Glomerular visceral epithelial cell (primary cell): ENCODE data around the gene CCT5.
"Not testable (repeated sequence)": the region's sequence is repeated elsewhere in the genome, so short reads cannot be mapped to it uniquely, and the experiment has no call there.

Experiments
- DNase-seq: peaks from one replicate; pipeline ENCODE4 v3.0.0-alpha.2; 2016; ENCODE audit errors: extremely low spot score

CCT5 gene

DNA sequence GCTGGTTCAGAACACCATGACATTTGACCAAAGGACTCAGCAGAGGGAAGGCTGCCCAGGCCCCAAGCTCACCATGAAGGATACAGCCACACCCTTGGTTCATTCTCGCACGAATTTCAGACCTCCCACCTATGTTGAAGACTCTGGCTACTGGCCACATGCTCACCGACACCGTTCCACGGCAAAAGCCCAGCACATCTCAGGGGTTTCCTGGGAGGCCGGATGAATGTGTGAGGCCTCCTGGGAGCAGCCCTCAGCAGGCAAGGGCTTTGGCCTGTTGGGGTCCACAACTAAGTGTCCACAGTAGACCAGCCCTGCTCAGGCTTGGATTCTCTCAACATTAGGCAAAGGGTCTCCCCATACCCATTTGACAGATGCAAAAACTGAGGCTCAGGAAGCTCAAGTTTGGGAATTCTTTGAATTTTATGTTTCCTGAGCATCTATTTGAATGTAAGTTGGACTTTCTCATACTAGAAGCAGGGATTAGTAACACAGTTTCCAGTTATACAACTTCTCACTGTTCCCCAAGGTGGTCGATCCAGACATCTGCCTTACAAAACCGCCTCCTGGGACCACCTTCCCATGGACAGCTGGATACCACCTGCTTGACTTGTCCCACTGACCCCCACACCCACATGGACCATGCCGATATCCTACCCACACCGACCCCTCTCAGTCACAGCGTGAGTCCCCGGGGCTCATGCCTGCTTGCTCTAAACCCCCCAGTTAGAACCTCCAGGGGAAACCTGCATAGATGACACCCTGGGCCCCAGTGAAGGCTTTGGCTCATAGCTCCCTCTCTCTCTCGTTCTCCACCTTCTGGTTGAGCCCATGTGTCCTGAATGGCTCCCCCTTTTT lies 27.9 kb downstream of the CCT5 start:
- no peak for DNase-seq

DNA sequence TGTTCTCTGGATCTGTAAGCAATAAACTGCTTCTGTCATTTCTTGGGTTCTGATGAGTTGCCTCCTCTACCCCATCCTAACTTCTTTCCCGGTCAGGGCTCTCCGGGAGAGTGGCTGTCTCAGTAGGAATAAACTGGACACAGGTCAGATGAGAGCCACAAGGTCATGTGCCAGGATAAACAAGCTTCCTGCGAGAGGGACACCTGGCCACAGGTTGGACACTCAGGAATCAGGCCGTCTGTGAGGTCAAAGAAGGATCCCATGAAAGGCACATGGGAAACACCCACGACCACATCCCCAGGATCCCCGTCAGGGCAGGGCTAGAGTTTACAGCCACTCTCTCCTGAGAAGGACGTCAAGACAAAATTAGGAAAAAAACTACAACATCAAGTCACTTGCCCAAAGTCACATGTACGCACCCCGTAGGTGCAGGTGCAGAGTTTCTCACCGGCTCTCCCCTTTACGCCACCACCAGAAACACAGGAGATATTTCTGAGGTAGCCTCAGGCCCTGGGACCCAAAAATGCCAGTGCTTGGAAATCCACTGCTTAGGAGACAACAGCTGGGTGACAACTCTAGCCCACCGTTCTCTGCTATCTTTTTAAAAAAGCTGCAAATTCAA lies 28.7 kb downstream of the CCT5 start:
- no peak for DNase-seq

DNA sequence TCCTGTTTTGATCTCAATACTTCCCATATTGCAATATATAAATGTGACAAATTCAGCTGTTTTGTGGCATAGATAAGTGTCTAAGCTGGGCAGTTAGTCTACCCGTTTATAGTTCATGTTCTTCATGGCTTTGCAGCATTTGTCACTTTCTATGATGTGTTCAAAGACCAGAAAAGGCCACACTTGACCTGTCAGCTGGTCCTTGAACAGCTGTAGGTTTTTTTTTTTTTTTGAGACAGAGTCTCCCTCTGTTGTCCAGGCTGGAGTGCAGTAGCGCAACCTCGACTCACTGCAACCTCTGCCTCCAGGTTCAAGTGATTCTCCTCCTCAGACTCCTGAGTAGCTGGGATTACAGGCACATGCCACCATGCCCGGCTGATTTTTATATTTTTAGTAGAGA lies 29.2 kb downstream of the CCT5 start:
- DNase-seq = no peak

DNA sequence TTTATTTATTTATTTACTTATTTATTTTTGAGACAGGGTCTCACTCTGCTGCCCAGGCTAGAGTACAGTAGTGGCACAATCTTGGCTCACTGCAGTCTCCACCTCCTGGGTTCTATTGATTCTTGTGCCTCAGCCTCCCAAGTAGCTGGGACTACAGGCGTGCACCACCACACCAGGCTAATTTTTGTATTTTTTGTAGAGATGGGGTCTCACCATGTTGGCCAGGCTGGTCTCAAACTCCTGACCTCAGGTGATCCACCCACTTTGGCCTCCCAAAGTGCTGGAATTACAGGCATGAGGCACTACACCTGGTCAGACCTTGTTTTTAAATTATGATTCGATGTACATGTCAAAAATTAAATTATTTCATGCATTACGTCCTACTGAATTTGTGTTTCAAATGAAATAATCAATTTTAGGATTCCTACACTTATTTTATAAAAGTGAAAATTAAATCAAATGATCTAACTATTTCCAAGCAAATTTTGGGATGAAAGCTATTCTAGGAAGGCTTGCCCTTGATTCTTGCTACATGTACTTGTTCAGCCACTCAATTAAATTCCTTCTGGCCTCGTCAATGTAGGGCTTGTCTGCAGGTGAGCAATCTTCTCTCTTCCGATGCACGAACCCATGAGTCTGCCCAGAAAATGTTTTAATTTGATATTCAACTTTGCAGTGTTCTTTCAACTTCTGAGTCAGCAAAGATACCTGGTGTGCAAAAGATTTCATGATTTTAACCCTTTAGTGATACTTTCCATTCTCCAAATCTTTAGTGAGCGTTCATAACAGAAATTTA lies 30.0 kb downstream of the CCT5 start:
- DNase-seq = no peak

DNA sequence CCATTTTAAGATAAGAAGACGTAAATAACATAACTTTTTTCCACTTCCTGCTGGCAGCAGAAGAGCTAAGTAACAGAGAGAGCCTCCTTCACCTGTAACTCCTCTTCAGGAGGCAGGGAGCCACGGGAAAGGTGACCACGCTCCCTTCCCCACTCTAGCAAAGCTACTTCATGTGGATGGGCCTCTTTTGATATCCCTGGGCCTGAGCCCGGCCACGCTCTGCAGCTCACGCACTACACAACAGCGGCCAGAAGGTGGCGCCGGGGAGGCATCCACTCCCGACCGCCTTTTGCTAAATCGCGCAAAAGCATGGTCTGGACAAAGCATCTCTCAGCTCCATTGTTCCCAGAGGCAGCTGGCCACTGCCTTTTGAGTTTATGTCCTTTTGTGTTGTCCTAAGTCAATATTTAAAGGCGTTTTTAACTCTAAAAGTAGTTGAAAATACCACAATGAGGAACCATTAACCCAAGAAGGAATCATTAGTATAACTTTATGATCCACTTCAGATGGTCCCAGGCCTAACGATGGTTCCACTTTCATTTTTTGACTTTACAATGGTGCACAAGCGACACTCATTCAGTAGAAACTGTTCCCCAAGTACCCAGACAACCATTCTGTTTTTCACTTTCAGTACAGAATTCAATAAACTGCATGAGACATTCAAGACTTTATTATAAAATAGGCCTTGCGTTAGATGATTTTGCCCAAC lies 34.0 kb downstream of the CCT5 start:
- DNase-seq = peak; percentile 80

DNA sequence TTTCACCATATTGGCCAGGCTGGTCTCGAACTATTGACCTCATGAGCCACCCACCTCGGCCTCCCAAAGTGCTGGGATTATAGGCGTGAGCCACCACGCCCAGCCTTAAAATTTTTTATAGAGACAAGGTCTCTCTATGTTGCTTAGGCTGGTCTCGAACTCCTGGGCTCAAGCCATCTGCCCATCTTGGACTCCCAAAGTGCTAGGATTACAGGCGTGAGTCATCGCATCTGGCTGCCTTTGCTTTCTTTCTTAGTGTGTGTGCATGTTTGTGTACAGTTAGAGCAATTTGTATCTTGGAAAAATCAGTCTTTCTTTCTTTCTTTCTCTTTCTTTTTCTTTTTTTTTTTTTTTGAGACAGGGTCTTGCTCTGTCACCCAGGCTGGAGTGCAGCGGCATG lies 35.3 kb downstream of the CCT5 start:
- not testable (repeated sequence) for DNase-seq

DNA sequence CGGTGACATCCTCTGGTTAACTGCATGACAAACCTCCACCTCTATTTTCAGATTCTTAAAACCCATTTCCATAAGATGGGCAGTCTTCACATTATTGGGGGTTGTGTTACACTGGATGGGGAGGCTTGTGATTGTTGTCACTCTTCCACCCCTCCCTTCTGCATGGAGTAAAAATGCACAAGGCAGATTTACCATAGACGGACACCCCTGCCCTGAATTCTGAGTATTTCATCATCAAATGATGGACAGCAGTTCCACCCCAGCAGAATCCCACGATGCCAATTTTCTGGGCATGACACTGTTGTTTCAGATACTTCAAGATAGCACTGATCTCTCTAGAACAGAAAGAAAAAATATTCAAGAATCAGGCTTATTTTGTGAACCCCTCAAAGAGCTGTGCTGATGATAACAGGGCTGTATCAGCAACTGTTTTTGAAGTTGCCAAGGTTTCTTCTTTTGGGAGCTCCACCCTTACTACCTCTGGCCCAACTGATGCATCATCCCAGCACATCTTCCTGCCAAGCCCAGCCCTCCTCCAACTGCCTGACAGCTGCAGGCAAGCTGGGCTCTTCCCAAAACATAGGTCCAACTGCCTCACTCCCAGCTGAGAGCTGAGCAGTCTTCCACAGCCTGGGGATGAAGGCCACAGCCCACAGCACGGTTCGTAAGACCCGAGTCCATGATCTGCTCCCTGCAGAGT lies 36.2 kb downstream of the CCT5 start:
- DNase-seq = no peak

DNA sequence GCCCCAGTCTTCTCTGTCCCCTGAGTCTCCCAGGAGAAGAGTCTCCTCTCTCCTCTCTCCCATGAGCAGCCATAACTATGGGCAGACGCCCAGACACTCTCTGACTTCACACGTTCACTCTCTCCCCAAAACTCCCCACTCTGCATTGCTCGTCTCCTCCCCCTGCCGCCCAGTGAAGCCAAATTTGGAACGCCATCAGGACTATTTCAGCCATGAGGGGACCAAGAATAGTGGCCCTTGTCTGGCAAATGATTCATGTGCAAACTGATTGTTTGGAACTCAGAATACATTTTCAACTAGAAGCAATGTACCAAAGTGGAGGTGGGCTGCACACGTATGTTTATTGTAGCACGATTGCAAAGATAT lies 36.8 kb downstream of the CCT5 start:
- no peak for DNase-seq

DNA sequence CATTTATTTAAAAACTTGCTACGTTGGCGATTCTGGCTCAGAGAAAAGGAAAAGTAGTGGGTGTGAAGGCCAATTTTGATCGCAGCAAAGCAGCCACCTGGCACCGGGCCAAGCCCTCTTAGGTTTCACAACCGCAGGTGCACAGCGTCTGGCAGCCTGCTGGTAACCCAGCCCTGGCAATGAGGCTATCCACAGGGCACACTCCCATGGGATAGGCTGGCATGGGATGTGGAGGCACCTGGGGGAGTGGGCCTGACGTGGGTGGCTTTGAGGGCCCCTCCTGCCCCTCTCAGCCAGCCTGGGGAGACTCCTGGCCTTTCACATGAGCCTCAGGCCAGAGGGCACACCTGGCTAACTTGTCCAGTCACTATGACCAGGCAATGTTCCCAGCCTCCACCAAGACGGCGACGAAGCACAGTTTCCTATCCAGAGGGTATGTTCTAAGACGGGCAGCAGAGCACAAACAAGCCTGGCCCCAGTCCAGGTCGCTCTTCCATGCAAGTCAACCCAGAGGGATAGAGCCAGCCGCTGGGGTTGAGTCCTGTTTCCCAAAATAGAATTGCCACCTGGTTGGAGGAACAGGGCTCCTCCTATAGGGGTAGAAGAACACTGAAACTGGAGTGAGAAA lies 38.6 kb downstream of the CCT5 start:
- peak; percentile 65 for DNase-seq

DNA sequence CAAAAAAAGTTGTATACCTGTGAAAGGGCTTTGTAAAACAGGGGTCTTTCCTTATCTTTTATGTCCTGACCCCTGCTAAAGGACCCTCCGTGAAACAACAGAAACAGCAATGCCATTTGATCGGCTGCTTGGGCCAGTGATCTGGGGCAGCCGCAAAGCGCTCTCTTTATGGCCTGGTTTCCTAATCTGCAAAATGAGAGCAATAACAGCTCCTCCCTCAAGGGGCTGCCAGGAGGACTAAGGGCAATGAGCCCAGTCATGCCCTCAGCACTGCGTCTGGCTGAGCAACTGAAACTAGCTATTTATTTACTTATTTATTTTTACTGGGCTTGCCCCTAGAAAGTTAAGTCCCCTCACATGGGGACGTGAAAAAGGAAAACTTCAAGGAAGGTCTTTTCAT lies 39.3 kb downstream of the CCT5 start:
- no peak for DNase-seq

DNA sequence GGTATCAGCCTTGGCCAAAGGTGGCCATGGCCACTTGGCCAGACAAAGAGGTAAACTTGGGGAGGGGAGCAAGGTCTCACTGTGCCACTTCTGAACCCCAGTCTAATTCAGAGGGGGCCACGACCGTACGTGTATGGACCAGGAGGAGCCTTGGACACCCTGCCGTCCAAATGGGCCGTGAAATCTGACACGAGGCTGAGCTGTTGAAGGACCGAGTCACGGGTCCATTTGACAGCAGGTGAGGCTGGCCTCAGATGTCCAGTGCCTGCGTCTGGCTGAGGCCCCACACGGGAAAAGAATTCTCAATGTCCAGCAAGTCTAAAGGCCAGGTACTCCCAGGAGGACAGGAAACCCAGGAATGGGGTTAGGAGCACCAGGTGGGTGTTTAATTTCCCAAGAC lies 39.9 kb downstream of the CCT5 start:
- no peak for DNase-seq

DNA sequence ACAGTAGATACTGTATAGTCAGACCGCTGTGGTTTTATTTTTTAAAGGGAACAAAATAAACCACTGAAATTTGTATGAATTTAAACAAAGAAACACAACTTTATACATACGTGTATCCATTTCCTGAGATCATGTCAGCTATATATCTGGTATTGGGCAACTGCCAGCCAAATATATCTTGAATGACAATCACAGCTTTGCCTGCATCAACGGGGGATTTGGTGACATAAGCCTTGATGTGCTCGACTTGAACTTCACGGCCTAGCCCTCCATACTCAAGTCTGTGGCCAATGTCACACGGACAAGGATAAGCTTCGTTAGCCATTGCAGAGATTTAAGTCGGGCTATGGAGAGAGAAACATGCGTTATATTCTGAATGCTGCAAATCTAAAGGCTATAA lies 40.4 kb downstream of the CCT5 start:
- DNase-seq = no peak

DNA sequence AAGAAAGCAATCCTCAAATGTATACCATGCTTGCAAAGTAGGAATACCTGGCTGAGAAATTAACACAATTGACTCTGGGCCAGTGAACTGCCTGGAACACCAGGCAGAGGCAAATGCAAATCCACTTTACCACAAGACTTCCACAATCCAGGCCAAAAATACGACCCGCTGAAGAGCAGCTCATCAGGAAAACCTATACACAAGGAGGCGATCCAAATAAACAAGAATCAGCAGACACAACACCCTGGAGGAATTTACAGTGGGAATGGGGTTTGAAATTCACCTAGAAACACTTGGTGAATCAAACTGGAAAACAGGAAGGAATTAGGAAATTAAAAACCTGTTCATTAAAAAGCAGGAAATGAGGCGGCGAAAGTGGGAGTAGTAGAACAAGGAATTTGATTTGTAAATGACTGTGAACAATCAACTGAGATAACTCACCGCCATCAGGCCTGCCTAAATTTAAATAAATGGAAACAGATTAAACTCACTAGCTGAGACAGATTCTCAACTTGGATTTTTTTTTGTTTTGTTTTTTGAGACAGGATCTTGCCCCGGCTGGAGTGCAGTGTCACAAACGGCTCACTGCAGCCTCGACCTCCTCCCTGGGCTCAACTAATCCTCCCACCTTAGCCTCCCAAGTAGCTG lies 41.7 kb downstream of the CCT5 start:
- no peak for DNase-seq

DNA sequence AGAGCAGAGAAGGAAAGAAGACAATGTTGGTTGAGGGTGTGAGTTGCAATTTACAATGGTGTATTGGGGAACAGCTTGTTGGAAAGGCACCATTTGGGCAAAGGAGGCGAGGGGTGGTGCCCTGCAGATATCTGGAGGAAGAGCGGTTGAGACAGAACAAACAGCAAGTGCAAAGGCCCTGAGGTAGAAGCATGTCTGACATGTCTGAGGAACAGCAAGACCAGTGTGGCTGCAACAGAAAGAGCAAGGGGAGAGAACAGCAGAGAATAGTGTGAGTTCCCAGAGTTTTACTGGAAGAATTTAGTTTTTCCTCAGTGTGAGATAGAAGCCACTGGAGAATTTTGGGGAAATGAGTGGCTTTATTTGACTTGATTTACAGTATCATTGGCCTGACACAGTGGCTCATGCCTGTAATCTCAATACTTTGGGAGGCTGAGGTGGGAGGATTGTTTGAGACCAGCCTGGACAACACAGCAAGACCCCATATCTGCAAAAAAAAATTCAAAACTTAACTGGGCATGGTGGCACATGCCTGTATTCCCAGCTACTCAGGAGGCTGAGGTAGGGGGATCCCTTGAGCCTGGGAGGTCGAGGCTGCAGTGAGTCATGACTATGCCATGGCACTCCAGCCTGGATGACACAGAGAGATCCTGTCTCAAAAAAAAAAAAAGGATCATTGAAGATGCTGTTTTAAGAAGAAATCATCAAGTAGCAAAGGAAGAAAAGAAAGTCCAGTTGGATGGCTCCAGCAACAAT lies 44.0 kb downstream of the CCT5 start:
- DNase-seq = no peak

DNA sequence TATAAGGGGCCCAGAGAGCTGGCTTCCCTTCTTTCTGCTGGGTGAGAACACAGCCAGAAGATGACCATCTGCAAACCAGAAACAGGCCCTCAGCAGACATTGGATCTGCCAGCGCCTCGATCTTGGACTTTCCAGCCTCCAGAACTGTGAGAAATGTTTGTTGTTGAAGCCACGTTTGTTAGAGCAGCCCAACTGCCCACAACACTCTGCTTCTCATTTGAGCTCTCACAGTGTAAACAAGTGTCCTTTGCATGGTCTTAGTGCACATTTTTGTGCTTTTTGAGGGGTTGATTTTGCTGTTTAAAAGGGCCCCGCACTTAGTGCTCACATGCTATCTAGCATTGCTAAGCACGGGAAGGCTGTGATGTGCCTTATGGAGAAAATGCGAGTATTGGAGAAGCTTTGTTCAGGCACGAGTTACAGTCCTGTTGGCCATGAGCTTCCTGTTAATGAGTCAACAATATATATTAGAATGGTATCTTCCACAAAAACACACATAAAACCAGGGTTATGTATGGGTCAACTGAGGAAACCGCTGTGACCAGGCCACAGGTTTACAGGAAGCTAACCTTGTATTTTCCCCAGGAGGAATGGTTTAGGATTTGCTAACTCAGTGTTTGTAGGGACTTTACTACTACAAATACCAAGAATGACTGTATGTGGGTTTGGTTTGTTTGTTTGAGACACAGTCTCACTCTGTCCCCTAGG lies 45.7 kb downstream of the CCT5 start:
- no peak for DNase-seq

DNA sequence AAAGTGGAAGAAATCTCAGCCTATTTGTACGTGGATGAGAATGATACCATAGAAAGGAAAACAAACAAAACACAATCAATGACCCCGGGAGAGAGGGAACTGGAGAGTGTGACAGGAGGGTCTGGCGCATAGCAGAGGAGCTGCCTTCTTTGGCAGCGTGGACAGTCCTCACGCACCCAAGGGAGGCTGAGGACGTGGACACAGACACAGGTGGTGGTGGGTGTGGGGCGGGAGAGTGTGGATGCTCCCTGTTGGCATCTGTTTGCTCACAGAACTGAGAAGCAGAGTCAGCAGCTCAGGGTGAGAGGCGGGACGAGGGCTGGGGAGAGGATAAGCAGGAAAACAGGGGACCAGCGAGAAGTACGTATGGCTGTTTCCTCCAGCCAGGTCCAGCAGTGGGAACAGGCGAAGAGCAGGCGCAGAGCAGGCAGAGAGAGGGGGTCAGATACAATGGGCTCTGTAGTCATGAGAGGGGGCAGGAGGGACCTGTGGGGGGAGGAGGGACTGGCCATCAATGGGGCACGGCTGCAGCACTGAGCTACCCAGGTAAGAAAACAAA lies 47.6 kb downstream of the CCT5 start:
- DNase-seq = no peak

DNA sequence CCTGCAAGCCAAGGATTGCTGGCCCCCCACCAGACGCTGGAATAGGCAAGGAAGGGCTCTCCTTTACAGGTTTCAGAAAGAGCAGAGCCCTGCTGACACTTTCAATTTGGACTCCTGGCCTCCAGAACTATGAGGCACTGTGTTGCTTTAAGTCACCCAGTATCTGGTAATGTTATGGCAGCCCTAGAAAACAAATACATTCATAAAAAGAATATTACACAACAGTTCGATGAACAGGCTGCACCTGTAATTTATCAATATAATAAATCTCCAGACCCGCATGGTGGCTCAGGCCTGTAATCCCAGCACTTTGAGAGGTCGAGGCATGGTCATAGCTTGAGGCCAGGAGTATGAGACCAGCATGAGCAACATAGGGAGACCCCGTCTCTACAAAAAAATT lies 50.2 kb downstream of the CCT5 start:
- no peak for DNase-seq

DNA sequence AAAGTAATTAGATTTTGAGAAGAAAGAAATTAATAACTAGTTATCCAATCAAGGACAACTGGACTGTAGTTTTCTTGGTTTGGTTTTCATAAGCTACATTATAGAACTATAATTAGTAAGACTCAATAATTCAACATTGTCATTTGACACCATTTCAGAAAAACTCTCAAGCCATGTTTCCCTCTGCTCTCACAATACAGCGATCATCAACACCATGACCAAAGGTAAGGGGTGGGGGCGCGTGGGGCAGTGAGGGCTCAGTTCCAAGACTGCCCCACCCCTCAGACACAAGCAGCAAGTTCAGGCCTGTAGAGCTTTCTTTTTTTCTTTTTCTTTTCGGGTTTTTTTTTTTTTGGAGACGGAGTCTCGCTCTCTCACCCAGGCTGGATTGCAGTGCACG lies 51.2 kb downstream of the CCT5 start:
- DNase-seq = no peak
